Loucy (cell line): ENCODE results near the gene TEAD1.

Experiments
- EZH2phosphoT487 ChIP-seq: fragments of 200-600 bp; IDR thresholded peaks from 2 replicates; pipeline ENCODE4 v1.6.1; 2018; ENCODE audit warnings: antibody characterized with exemption, mild to moderate bottlenecking, moderate library complexity, borderline replicate concordance
- TF ChIP-seq, protein P1 (sequence below): fragments of 200-600 bp; sonication (generic); conservative IDR thresholded peaks from 2 replicates; pipeline ENCODE4 v1.5.1; 2014; ENCODE audit warnings: mild to moderate bottlenecking, antibody characterized with exemption, low read length

DNA sequence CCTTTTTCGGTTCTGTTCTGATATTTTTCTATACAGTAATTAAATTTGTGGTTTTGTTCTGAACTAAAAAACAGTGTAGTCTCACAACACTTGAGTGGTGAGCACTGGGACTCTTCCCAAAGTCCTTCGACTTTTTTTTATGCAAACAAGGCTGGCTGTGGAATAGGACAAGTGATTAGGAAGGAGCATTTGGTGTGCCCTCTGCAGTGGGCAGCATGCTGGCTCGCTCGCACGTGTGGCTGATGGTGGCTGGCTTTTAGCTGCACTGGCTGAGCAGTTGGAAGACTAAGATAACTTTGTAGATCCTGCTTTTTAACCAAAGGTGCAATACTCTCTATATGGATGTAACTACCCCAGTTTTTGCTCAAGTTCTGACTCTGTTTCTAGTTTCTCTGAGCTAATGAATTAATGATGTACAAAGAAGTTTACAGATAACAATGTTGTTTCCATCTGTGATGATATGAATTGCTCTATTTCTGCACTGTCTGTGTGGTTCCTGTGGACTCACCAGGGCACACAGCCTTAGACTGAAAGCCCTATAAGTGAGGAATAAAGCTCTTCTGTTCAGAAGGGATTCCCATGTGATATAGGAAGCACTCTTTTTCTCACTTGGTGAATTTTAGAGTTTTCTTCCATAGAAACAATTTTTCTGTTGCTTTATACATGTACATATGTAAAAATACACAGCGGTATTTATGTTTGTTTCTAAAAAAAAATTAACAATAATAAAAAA, 191.8 kb downstream of the TEAD1 start:
- TF ChIP-seq, protein P1, sequence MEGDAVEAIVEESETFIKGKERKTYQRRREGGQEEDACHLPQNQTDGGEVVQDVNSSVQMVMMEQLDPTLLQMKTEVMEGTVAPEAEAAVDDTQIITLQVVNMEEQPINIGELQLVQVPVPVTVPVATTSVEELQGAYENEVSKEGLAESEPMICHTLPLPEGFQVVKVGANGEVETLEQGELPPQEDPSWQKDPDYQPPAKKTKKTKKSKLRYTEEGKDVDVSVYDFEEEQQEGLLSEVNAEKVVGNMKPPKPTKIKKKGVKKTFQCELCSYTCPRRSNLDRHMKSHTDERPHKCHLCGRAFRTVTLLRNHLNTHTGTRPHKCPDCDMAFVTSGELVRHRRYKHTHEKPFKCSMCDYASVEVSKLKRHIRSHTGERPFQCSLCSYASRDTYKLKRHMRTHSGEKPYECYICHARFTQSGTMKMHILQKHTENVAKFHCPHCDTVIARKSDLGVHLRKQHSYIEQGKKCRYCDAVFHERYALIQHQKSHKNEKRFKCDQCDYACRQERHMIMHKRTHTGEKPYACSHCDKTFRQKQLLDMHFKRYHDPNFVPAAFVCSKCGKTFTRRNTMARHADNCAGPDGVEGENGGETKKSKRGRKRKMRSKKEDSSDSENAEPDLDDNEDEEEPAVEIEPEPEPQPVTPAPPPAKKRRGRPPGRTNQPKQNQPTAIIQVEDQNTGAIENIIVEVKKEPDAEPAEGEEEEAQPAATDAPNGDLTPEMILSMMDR, result no peak
- TF ChIP-seq EZH2phosphoT487, result no peak
